Liver (tissue), 3 donors: ENCODE results near the gene CYFIP2.

Experiments used
- CTCF ChIP-seq: fragments of 150-350 bp; IDR thresholded peaks from 2 replicates; pipeline ENCODE4 v1.5.1; 2017; ENCODE audit warnings: improper control_type of control experiment, low read depth, low read length; ENCODE audit not compliant: missing input control
- EGR1 ChIP-seq, 2 donors: IDR thresholded peaks; 2 replicates each; pipeline ENCODE4 v1.6.1; 2016 to 2018; ENCODE audit warnings: antibody characterized with exemption in 2 of 2, low read depth in 2 of 2
- GABPA ChIP-seq, 2 donors: IDR thresholded peaks in 1 of 2; conservative IDR thresholded peaks in 1 of 2; 2 replicates each; pipeline ENCODE4 v1.6.1; 2016; ENCODE audit warnings: antibody characterized with exemption in 2 of 2, mild to moderate bottlenecking in 1 of 2, moderate library complexity in 1 of 2
- JUND ChIP-seq, 2 donors: IDR thresholded peaks; 2 replicates each; pipeline ENCODE4 v1.6.1; 2016; ENCODE audit warnings: antibody characterized with exemption in 2 of 2
- MAX ChIP-seq: IDR thresholded peaks from 2 replicates; pipeline ENCODE4 v1.6.1; 2016; ENCODE audit warnings: antibody characterized with exemption
- NR2F2 ChIP-seq: IDR thresholded peaks from 2 replicates; pipeline ENCODE4 v1.6.1; 2016; ENCODE audit warnings: antibody characterized with exemption
- RAD21 ChIP-seq, 2 donors: IDR thresholded peaks; 2 replicates each; pipeline ENCODE4 v1.6.1; 2016; ENCODE audit warnings: antibody characterized with exemption in 2 of 2, mild to moderate bottlenecking in 2 of 2
- REST ChIP-seq: IDR thresholded peaks from 2 replicates; pipeline ENCODE4 v1.6.1; 2016; ENCODE audit warnings: antibody characterized with exemption, mild to moderate bottlenecking
- RXRA ChIP-seq, 2 donors: IDR thresholded peaks; 2 replicates each; pipeline ENCODE4 v1.6.1; 2017 to 2018; ENCODE audit warnings: antibody characterized with exemption in 2 of 2, mild to moderate bottlenecking in 1 of 2
- TAF1 ChIP-seq: conservative IDR thresholded peaks from 2 replicates; pipeline ENCODE4 v1.6.1; 2016; ENCODE audit warnings: antibody characterized with exemption, mild to moderate bottlenecking
- YY1 ChIP-seq: IDR thresholded peaks from 2 replicates; pipeline ENCODE4 v1.6.1; 2016; ENCODE audit warnings: antibody characterized with exemption, mild to moderate bottlenecking
- TF ChIP-seq, protein P1 (sequence below): IDR thresholded peaks from 2 replicates; pipeline ENCODE4 v1.6.1; 2016; ENCODE audit warnings: antibody characterized with exemption
- donor health status: healthy.
- donor health status: healthy.

DNA sequence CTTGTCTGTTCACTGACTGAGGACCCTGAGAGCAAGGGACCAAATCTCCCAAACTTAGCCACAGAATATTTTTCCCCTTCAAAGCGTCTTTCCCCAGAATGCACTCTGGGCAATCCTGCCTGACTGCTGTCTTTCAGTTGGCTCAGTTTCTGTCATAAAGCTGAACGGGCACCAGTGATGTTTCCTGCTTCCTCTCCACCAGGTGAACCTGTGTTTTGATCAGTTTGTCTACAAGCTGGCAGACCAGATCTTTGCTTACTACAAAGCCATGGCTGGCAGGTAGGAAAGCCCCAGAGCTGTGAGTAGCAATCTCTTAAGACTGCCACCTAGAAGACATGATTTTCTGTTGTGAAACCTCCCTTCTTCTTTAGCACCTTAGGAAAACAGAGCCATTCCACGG is 61.8 kb downstream of the CYFIP2 start:
- TF ChIP-seq REST: no peak
- no peak for TF ChIP-seq CTCF
- no peak for TF ChIP-seq TAF1
- TF ChIP-seq EGR1 (IDR thresholded peaks at IDR 0.05; ENCODE audit: low read depth in 2 of 2): no peak
- no peak for TF ChIP-seq RAD21 (IDR thresholded peaks at IDR 0.05)
- no peak for TF ChIP-seq YY1
- no peak for TF ChIP-seq JUND (IDR thresholded peaks at IDR 0.05)
- TF ChIP-seq MAX: no peak
- TF ChIP-seq GABPA (IDR thresholded peaks at IDR 0.05 in 1 of 2, conservative IDR thresholded peaks at IDR 0.05 in 1 of 2): no peak
- no peak for TF ChIP-seq RXRA (IDR thresholded peaks at IDR 0.05)
- TF ChIP-seq, protein P1, sequence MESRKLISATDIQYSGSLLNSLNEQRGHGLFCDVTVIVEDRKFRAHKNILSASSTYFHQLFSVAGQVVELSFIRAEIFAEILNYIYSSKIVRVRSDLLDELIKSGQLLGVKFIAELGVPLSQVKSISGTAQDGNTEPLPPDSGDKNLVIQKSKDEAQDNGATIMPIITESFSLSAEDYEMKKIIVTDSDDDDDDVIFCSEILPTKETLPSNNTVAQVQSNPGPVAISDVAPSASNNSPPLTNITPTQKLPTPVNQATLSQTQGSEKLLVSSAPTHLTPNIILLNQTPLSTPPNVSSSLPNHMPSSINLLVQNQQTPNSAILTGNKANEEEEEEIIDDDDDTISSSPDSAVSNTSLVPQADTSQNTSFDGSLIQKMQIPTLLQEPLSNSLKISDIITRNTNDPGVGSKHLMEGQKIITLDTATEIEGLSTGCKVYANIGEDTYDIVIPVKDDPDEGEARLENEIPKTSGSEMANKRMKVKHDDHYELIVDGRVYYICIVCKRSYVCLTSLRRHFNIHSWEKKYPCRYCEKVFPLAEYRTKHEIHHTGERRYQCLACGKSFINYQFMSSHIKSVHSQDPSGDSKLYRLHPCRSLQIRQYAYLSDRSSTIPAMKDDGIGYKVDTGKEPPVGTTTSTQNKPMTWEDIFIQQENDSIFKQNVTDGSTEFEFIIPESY: no peak
- no peak for TF ChIP-seq NR2F2
